Mesenchymal stem cell (in vitro differentiated cells and primary cell): ENCODE measurements around the gene RNF215.

Experiments
- DNase-seq: peaks from one replicate; pipeline ENCODE4 v3.0.0-alpha.2; 2013
- H2AFZ ChIP-seq: one replicate; pipeline ENCODE4 v1.6.1; 2013; ENCODE audit warnings: low read depth, mild to moderate bottlenecking, control low read depth, inconsistent platforms, low read length, moderate library complexity
- H2AK5ac ChIP-seq: 2 replicates; pipeline ENCODE4 v1.6.1; 2013; ENCODE audit warnings: low read length, moderate library complexity, mild to moderate bottlenecking, inconsistent platforms; ENCODE audit not compliant: severe bottlenecking
- H2BK120ac ChIP-seq: one replicate; pipeline ENCODE4 v1.6.1; 2013; ENCODE audit warnings: low read depth, mild to moderate bottlenecking, inconsistent platforms, low read length, moderate library complexity
- H2BK12ac ChIP-seq, 2 experiments: one replicate each; pipeline ENCODE4 v1.6.1; 2013; ENCODE audit warnings: inconsistent platforms in 2 of 2, low read length in 2 of 2, mild to moderate bottlenecking in 2 of 2, moderate library complexity in 2 of 2, control low read depth in 1 of 2
- H2BK15ac ChIP-seq: one replicate; pipeline ENCODE4 v1.6.1; 2013; ENCODE audit warnings: mild to moderate bottlenecking, low read depth, inconsistent platforms; ENCODE audit not compliant: poor library complexity, severe bottlenecking
- H2BK5ac ChIP-seq: 2 replicates; pipeline ENCODE4 v1.6.1; 2013; ENCODE audit warnings: low read depth, mild to moderate bottlenecking, low read length, control low read depth, inconsistent platforms; ENCODE audit not compliant: poor library complexity, severe bottlenecking
- H3K14ac ChIP-seq, 2 experiments: one replicate each; pipeline ENCODE4 v1.6.1; 2013; ENCODE audit warnings: inconsistent platforms in 2 of 2, low read length in 2 of 2, control low read depth in 1 of 2, mild to moderate bottlenecking in 1 of 2, moderate library complexity in 1 of 2
- H3K18ac ChIP-seq, 2 experiments: one replicate each; pipeline ENCODE4 v1.6.1; 2013; ENCODE audit warnings: inconsistent platforms in 2 of 2, low read length in 2 of 2, control low read depth in 1 of 2, low read depth in 1 of 2, mild to moderate bottlenecking in 1 of 2
- H3K23ac ChIP-seq, 2 experiments: one replicate each; pipeline ENCODE4 v1.6.1; 2013; ENCODE audit warnings: inconsistent platforms in 2 of 2, low read length in 2 of 2, mild to moderate bottlenecking in 2 of 2, moderate library complexity in 2 of 2, control low read depth in 1 of 2
- H3K27ac ChIP-seq: 2 replicates; pipeline ENCODE4 v1.5.1; 2013; ENCODE audit warnings: mild to moderate bottlenecking, moderate library complexity, low read length, control low read depth, inconsistent platforms; ENCODE audit not compliant: poor library complexity, severe bottlenecking
- H3K27me3 ChIP-seq, 2 experiments: 2 replicates each; pipeline versions ENCODE4 v1.6.1 to v1.7.0; 2013; ENCODE audit warnings: low read length in 2 of 2, mild to moderate bottlenecking in 2 of 2, moderate library complexity in 2 of 2, control low read depth in 1 of 2, inconsistent platforms in 1 of 2; ENCODE audit not compliant: control insufficient read depth in 1 of 2, insufficient read depth in 1 of 2
- H3K36me3 ChIP-seq, 2 experiments: 2 replicates each; pipeline versions ENCODE4 v1.6.1 to v1.7.0; 2013; ENCODE audit warnings: low read length in 2 of 2, control low read depth in 1 of 2, inconsistent platforms in 1 of 2, low read depth in 1 of 2, mild to moderate bottlenecking in 1 of 2; ENCODE audit not compliant: insufficient read depth in 2 of 2, control insufficient read depth in 1 of 2
- H3K4ac ChIP-seq, 2 experiments: one replicate each; pipeline ENCODE4 v1.6.1; 2013; ENCODE audit warnings: inconsistent platforms in 2 of 2, low read length in 2 of 2, mild to moderate bottlenecking in 2 of 2, moderate library complexity in 2 of 2, control low read depth in 1 of 2, low read depth in 1 of 2
- H3K4me1 ChIP-seq: 2 replicates; pipeline ENCODE4 v1.6.1; 2013; ENCODE audit warnings: low read depth, low read length, control low read depth; ENCODE audit not compliant: control insufficient read depth, insufficient read depth
- H3K4me2 ChIP-seq: 2 replicates; pipeline ENCODE4 v1.6.1; 2013; ENCODE audit warnings: low read length, mild to moderate bottlenecking, inconsistent platforms; ENCODE audit not compliant: poor library complexity, severe bottlenecking
- H3K4me3 ChIP-seq, 2 experiments: 2 replicates each; pipeline versions ENCODE4 v1.5.1 to v1.7.0; 2013; ENCODE audit warnings: low read length in 2 of 2, mild to moderate bottlenecking in 2 of 2, control low read depth in 1 of 2, low read depth in 1 of 2; ENCODE audit not compliant: insufficient read depth in 1 of 2
- H3K79me1 ChIP-seq: replicated peaks from 2 replicates; pipeline ENCODE4 v1.6.1; 2013; ENCODE audit warnings: mild to moderate bottlenecking, control low read depth, low read length, inconsistent platforms; ENCODE audit not compliant: poor library complexity, severe bottlenecking
- H3K9ac ChIP-seq: 2 replicates; pipeline ENCODE4 v1.7.0; 2013; ENCODE audit warnings: mild to moderate bottlenecking, low read length, moderate library complexity
- H3K9me3 ChIP-seq: 2 replicates; pipeline ENCODE4 v1.7.0; 2013; ENCODE audit warnings: mild to moderate bottlenecking, low read length; ENCODE audit not compliant: control insufficient read depth
- H4K8ac ChIP-seq: one replicate; pipeline ENCODE4 v1.6.1; 2013; ENCODE audit warnings: inconsistent platforms, mild to moderate bottlenecking, low read length, moderate library complexity
- H4K91ac ChIP-seq: one replicate; pipeline ENCODE4 v1.6.1; 2013; ENCODE audit warnings: mild to moderate bottlenecking, low read length, inconsistent platforms
- WGBS: methylation state at CpG from one replicate; pipeline ENCODE4 v1.1.7; 2013; ENCODE audit warnings: mixed read lengths; 5-methylcytosine and 5-hydroxymethylcytosine counted together

Gene RNF215

GRCh38 chr22:30396871-30397655 lies 9.9 kb upstream of the RNF215 start, which contains the start of gene SEC14L2:
SEC14L2 (plus strand) TSS chr22:30397018; CDS start chr22:30397117, 99 bp downstream.
- peak within 1 kb of the TSS; percentile 45 to 75 for H3K18ac ChIP-seq
- DNase-seq: peak; percentile 53
- peak within 1 kb of the TSS; percentile 68 for H3K9ac ChIP-seq
- under 1% methylated on average over 48 of the region's 56 CpGs for WGBS
- no peak within 1 kb of the TSS for H2BK120ac ChIP-seq
- H3K4me2 ChIP-seq: peak within 1 kb of the TSS; percentile 86
- H2BK15ac ChIP-seq: peak within 1 kb of the TSS; percentile 70
- peak within 1 kb of the TSS; percentile 28 to 71 for H2BK12ac ChIP-seq
- H4K8ac ChIP-seq: peak within 1 kb of the TSS; percentile 59
- peak within 1 kb of the TSS in 1 of 2 experiments; percentile 84 for H3K23ac ChIP-seq
- H3K4ac ChIP-seq: peak within 1 kb of the TSS in 1 of 2 experiments; percentile 11
- peaks cover 2 to 4% of the 10 kb centered on the region in 2 experiments for H3K36me3 ChIP-seq
- peak within 1 kb of the TSS; percentile 47 for H2AK5ac ChIP-seq
- H4K91ac ChIP-seq: no peak within 1 kb of the TSS
- H2BK5ac ChIP-seq: no peak within 1 kb of the TSS
- peaks cover 27% of the 10 kb centered on the region for H3K79me1 ChIP-seq
- H3K9me3 ChIP-seq: no peaks in the 10 kb centered on the region
- H3K27ac ChIP-seq: no peak within 1 kb of the TSS
- peak within 1 kb of the TSS; percentile 64 for H2AFZ ChIP-seq
- peak within 1 kb of the TSS in 1 of 2 experiments; percentile 53 for H3K14ac ChIP-seq
- H3K4me3 ChIP-seq: peak within 1 kb of the TSS; percentile 82 to 89
- no peaks in the 10 kb centered on the region for H3K27me3 ChIP-seq
- peaks cover 39% of the 10 kb centered on the region for H3K4me1 ChIP-seq

- H2BK5ac ChIP-seq: no peak overlapping the region
- no peak overlapping the region for H3K4me2 ChIP-seq
- no peak overlapping the region for H3K4me3 ChIP-seq
- H2AK5ac ChIP-seq: peak overlapping the region; percentile 97
- H4K91ac ChIP-seq: no peak overlapping the region
- H3K9me3 ChIP-seq: peaks cover 7% of the 10 kb centered on the region
- H4K8ac ChIP-seq: no peak overlapping the region
- H3K23ac ChIP-seq: no peak overlapping the region
- no peak overlapping the region for H2BK15ac ChIP-seq
- H3K18ac ChIP-seq: no peak overlapping the region
- H3K9ac ChIP-seq: no peak overlapping the region
- no peak overlapping the region for H2AFZ ChIP-seq
- no peaks in the 10 kb centered on the region for H3K27me3 ChIP-seq
- no peak overlapping the region for H3K4ac ChIP-seq
- H3K4me1 ChIP-seq: peaks cover 41% of the 10 kb centered on the region
- no peak for DNase-seq
- H3K27ac ChIP-seq: no peak overlapping the region
- H2BK120ac ChIP-seq: no peak overlapping the region
- H2BK12ac ChIP-seq: no peak overlapping the region
- H3K79me1 ChIP-seq: peaks cover 14% of the 10 kb centered on the region
- H3K36me3 ChIP-seq: no peaks in the 10 kb centered on the region
- 76% methylated on average over 3 of the region's 3 CpGs for WGBS
- H3K14ac ChIP-seq: no peak overlapping the region
These were observed 6.7 kb upstream of the RNF215 start for GRCh38 chr22:30393885-30394284.

GRCh38 chr22:30393322-30393680 lies 6.1 kb upstream of the RNF215 start:
- H3K27ac ChIP-seq: peak overlapping the region; percentile 35
- no peak overlapping the region for H3K18ac ChIP-seq
- H2BK15ac ChIP-seq: no peak overlapping the region
- H3K14ac ChIP-seq: peak overlapping the region in 1 of 2 experiments; percentile 63
- H3K4me1 ChIP-seq: peaks cover 37% of the 10 kb centered on the region
- WGBS: 82% methylated on average over 7 of the region's 7 CpGs
- H3K4me2 ChIP-seq: no peak overlapping the region
- peaks cover 11% of the 10 kb centered on the region for H3K79me1 ChIP-seq
- H2BK5ac ChIP-seq: no peak overlapping the region
- peak overlapping the region; percentile 97 for H2AK5ac ChIP-seq
- no peak for DNase-seq
- no peak overlapping the region for H3K4ac ChIP-seq
- no peak overlapping the region for H3K4me3 ChIP-seq
- H2BK120ac ChIP-seq: no peak overlapping the region
- H3K23ac ChIP-seq: no peak overlapping the region
- no peak overlapping the region for H3K9ac ChIP-seq
- H2AFZ ChIP-seq: no peak overlapping the region
- H2BK12ac ChIP-seq: no peak overlapping the region
- peaks cover 7% of the 10 kb centered on the region for H3K9me3 ChIP-seq
- no peak overlapping the region for H4K91ac ChIP-seq
- H4K8ac ChIP-seq: no peak overlapping the region
- no peaks in the 10 kb centered on the region for H3K36me3 ChIP-seq
- no peaks in the 10 kb centered on the region for H3K27me3 ChIP-seq

GRCh38 chr22:30392661-30393321 lies 5.6 kb upstream of the RNF215 start:
- Histone ChIP-seq H3K4ac (no peak overlapping the region), H2BK5ac (no peak overlapping the region), H4K8ac (no peak overlapping the region), H3K27ac (peak overlapping the region; percentile 35), H3K4me3 (no peak overlapping the region), H3K9me3 (peaks cover 7% of the 10 kb centered on the region), H3K79me1 (peaks cover 7% of the 10 kb centered on the region), H2AFZ (no peak overlapping the region), H2BK12ac (no peak overlapping the region), H3K9ac (no peak overlapping the region), H3K18ac (no peak overlapping the region), H2BK120ac (no peak overlapping the region), H2AK5ac (peak overlapping the region; percentile 58), H3K4me1 (peaks cover 31% of the 10 kb centered on the region), H3K4me2 (peak overlapping the region; percentile 31), H3K14ac (no peak overlapping the region), H3K23ac (no peak overlapping the region), H4K91ac (no peak overlapping the region), H2BK15ac (no peak overlapping the region), H3K27me3 (no peaks in the 10 kb centered on the region), H3K36me3 (no peaks in the 10 kb centered on the region)
- WGBS: 82% methylated on average over 8 of the region's 9 CpGs
- DNase-seq: no peak
